ENCODE results near the gene PDLIM1.

Gene PDLIM1

DNA sequence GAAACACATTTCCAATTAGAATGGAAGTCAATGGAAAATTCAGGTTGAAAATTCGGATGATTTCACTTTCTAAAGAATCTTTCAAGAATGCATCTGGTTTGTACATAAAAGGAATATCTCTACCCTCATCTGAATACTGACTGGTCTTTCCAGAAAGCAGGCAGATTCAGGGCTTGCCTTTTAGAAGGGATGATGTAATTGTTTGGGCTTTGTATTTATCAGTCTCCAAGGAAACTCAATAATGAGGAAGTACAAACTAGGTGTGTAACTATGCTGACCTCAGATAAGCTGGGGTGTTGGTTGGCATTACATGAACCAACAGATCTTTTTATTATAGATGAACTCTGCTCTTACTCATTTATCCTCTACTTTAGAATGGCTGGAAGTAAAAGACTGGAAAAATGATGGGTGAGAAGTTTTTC lies 24.1 kb downstream of the PDLIM1 start:
- Histone ChIP-seq H3K27ac (replicated peaks) (no peak overlapping the region), H3K27me3 (ENCODE audit: insufficient read depth, poor library complexity, severe bottlenecking) (no peaks in the 10 kb centered on the region), H3K4me3 (replicated peaks; ENCODE audit: insufficient read depth, low read length) (no peak overlapping the region)
- TF ChIP-seq SPI1 (IDR thresholded peaks at IDR 0.05; ENCODE audit: borderline replicate concordance, low read depth) (no peak), GABPA (IDR thresholded peaks at IDR 0.05; ENCODE audit: low read depth) (no peak)
- TF ChIP-seq, protein P1, sequence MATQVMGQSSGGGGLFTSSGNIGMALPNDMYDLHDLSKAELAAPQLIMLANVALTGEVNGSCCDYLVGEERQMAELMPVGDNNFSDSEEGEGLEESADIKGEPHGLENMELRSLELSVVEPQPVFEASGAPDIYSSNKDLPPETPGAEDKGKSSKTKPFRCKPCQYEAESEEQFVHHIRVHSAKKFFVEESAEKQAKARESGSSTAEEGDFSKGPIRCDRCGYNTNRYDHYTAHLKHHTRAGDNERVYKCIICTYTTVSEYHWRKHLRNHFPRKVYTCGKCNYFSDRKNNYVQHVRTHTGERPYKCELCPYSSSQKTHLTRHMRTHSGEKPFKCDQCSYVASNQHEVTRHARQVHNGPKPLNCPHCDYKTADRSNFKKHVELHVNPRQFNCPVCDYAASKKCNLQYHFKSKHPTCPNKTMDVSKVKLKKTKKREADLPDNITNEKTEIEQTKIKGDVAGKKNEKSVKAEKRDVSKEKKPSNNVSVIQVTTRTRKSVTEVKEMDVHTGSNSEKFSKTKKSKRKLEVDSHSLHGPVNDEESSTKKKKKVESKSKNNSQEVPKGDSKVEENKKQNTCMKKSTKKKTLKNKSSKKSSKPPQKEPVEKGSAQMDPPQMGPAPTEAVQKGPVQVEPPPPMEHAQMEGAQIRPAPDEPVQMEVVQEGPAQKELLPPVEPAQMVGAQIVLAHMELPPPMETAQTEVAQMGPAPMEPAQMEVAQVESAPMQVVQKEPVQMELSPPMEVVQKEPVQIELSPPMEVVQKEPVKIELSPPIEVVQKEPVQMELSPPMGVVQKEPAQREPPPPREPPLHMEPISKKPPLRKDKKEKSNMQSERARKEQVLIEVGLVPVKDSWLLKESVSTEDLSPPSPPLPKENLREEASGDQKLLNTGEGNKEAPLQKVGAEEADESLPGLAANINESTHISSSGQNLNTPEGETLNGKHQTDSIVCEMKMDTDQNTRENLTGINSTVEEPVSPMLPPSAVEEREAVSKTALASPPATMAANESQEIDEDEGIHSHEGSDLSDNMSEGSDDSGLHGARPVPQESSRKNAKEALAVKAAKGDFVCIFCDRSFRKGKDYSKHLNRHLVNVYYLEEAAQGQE (IDR thresholded peaks at IDR 0.05; ENCODE audit: insufficient replicate concordance, low read depth), result no peak
- TF ChIP-seq, protein P2, sequence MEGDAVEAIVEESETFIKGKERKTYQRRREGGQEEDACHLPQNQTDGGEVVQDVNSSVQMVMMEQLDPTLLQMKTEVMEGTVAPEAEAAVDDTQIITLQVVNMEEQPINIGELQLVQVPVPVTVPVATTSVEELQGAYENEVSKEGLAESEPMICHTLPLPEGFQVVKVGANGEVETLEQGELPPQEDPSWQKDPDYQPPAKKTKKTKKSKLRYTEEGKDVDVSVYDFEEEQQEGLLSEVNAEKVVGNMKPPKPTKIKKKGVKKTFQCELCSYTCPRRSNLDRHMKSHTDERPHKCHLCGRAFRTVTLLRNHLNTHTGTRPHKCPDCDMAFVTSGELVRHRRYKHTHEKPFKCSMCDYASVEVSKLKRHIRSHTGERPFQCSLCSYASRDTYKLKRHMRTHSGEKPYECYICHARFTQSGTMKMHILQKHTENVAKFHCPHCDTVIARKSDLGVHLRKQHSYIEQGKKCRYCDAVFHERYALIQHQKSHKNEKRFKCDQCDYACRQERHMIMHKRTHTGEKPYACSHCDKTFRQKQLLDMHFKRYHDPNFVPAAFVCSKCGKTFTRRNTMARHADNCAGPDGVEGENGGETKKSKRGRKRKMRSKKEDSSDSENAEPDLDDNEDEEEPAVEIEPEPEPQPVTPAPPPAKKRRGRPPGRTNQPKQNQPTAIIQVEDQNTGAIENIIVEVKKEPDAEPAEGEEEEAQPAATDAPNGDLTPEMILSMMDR (IDR thresholded peaks at IDR 0.05; ENCODE audit: insufficient read depth, low read length), result no peak
- DNase-seq (ENCODE audit: low read depth in 1 of 2, low spot score in 1 of 2), result peak in 1 of 2 experiments; percentile 29

DNA sequence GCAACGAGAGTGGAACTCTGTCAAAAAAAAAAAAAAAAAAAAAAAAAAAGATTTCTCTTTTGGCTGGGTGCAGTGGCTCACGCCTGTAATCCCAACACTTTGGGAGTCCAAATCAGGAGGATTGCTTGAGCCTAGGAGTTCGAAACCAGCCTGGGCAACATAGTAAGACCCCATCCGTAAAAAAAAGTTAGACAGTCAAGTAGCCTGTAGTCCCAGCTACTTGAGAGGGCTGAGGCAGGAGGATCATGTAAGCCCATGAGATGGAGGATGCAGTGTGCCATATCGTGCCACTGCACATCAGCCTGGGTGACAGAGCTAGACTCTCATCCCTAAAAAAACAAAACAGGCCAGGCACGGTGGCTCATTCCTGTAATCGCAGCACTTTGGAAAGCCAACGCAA lies 25.2 kb downstream of the PDLIM1 start:
- Histone ChIP-seq H3K4me3 (replicated peaks; ENCODE audit: insufficient read depth, low read length) (no peak overlapping the region), H3K27ac (replicated peaks) (no peak overlapping the region), H3K27me3 (ENCODE audit: insufficient read depth, poor library complexity, severe bottlenecking) (no peaks in the 10 kb centered on the region)
- no peak for DNase-seq (ENCODE audit: low read depth in 1 of 2, low spot score in 1 of 2)
- TF ChIP-seq GABPA (IDR thresholded peaks at IDR 0.05; ENCODE audit: low read depth) (no peak), SPI1 (IDR thresholded peaks at IDR 0.05; ENCODE audit: borderline replicate concordance, low read depth) (no peak), POLR2AphosphoS5 (IDR thresholded peaks at IDR 0.05; ENCODE audit: low read depth) (no peak)
- TF ChIP-seq, protein P1 (IDR thresholded peaks at IDR 0.05; ENCODE audit: insufficient replicate concordance, low read depth), result no peak
- TF ChIP-seq, protein P2 (IDR thresholded peaks at IDR 0.05; ENCODE audit: insufficient read depth, low read length), result no peak

DNA sequence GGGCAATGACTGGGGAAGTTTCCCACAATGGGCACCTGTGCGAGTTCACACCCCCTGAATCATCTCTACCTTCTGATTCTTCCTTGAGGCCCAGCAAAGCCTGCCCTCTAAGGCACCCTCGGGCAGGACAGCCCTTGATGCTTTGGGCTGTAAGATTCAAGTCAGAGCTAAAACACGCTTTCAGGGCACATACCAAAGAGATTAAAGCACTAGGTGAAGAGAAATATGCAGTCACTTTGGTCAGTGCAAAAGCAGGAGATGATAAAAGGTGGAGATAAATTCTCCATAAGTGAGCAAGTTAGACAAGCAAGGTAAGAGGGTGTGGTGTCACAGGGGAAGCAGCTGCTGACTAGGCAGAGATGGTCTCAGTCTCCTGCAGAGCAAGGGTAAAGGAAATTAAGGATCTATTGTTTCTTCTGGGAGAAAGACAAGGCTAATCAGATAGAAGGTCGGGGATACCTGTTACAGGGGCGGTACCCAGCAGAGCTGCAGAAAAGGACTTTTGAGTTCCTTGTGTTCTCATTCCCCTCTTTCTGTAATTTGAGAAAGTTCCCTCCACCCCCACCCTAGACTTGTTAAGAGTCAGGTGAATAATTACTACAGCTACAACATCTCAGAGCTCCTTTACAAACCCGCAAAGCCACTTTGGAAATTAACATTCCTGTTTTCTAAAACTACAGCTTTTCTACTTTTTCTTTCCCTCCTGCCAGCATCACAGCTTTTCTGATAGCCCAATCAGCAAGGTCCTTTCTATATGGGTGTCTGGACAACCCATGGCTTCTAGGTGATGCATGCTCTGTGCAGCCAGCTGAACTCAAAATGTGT lies 26.4 kb downstream of the PDLIM1 start:
- no peak overlapping the region for H3K27ac ChIP-seq (replicated peaks)

More for the DNA sequence above, 26.4 kb downstream of the PDLIM1 start:
- DNase-seq (ENCODE audit: low read depth in 1 of 2, low spot score in 1 of 2), result no peak
- H3K4me3 ChIP-seq (replicated peaks; ENCODE audit: insufficient read depth, low read length), result no peak overlapping the region
- TF ChIP-seq GABPA (IDR thresholded peaks at IDR 0.05; ENCODE audit: low read depth), result no peak
- TF ChIP-seq, protein P2 (IDR thresholded peaks at IDR 0.05; ENCODE audit: insufficient read depth, low read length), result no peak
- no peak for TF ChIP-seq SPI1 (IDR thresholded peaks at IDR 0.05; ENCODE audit: borderline replicate concordance, low read depth)
- TF ChIP-seq, protein P1 (IDR thresholded peaks at IDR 0.05; ENCODE audit: insufficient replicate concordance, low read depth), result no peak
- TF ChIP-seq POLR2AphosphoS5 (IDR thresholded peaks at IDR 0.05; ENCODE audit: low read depth), result no peak
- H3K27me3 ChIP-seq (ENCODE audit: insufficient read depth, poor library complexity, severe bottlenecking), result no peaks in the 10 kb centered on the region

Measured in HL-60 (cell line).